HG02938 (cell line): ENCODE results near the gene SLC1A7.

Experiments
- ATAC-seq: cut with Tn5 transposase; IDR thresholded peaks from one replicate; pipeline ENCODE4 v1.9.1; 2021; ENCODE audit warnings: mild to moderate bottlenecking, moderate library complexity; ENCODE audit not compliant: unreplicated experiment

SLC1A7 gene

DNA sequence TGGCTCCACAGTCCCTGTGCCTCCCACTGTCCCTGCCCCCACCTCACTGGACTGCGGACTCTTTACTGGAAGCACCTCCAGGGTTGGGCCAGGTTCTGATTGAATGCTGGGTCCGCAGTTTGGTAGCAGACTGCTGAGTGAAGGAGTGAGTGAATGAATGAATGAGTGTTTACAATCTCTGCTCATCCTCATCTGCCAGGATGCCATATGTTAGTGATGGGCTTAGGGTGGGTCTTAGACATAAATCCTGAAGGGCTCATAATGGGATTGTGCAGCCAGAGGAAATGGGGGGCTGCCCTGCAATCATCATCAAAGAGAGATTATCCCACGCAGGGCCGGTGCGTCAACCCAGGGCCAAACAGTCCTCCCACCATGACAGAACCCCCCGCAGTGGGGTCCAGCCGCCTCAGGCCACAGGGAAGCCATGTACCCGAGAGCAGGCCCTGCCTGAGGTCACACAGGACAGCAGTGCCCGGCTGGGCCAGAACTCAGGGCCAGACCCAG lies 26.1 kb downstream of the SLC1A7 start:
- ATAC-seq = no peak

DNA sequence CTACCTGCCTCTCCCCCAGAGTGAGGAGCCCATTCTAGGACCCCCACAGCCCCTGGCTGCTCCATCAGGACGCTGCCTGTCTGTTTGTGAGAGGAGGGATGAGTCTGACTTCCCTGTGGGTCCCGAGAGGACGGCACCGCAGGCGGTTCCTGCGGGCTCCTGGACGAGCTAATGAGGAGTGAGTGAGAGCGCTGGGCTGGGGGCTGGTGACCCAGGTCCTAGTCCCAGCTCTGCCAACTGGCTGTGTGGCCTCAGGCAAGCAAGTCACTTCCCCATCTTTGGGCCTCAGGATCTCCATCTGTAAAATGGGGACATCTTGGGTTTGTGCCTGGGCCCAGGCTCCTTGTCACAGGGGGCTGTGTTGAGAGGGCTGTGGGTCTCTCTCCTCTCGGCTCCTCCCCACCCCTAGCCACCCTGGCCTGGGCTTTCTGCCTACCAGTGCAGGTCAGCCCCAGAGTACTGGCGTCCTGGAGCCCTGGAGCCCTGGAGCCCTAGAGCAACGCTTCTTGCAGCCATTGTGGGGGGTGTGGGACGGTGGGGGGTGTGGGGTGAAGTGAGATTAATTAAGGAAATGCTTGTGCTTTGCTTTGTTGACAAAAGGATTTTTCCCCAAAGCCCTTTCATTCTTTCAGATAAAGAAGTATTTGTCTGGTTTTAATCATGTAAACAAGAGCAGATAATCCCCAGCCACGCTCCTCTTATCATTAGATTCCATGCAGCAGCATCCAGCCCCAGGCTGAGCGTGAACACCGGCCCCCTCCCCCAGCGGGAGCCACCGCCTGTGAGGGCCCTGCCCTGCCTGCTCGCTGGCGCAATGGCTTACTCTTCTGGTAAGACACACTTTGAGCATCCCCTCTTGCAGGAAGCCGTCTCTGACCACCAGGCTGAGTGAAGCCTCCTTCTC lies 26.8 kb downstream of the SLC1A7 start:
- no peak for ATAC-seq

DNA sequence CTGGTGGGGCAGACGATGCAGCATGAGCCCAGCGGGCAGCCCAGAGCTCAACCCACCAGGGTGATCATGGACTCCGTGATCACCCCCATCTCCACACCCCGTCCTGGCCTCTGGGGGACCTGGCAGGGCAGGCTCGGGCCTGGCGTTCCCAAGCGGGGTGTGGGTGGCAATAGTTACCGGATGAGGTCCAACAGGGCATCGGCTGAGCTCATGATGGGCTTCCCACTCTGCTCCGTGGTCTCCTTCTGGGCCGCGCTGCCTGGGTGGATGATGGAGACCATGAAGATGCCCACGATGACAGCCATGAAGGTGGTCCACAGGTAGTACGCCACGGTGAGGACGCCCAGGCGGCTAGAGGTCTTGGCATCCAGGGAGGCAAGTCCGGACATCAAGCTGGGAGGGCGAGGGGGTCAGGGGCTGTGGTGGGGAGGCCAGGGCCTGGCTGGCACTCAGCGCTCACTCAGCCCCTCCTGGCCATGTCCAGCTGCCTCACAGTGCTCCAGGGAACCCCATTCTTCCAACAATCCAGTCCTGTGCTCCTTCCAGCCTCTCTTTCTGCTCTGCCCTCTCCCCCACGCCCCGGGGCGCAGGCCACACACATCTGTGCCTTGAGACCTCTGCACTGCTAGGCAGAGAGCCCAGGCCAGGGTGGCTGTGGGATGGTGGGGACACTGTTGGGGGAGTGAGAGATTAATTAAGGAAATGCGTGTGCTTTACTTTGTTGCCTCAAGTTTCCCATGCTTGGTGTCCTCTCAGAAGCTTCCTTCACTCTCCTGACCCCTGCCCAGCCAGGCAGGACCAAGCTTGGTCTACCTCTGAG lies 27.6 kb downstream of the SLC1A7 start:
- ATAC-seq = no peak

DNA sequence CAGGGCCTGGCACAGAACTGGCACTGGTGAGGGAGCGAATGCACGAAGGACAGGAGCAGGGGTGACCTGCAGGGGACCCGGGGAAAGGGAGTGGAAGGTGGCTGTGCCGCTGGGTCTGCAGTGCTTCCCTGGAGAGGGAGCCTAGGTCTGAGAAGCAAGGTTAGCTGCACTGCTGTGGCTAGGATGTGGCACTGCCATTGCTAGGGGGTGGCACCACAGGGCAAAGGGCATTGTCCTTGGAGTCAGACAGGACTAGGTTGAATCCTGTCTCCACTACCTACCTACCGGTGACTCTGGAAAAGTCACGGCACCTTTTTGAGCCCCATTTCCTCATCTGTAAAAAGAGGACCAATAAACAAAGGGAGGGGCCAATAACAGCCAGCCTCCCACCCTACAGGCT lies 28.3 kb downstream of the SLC1A7 start:
- no peak for ATAC-seq

DNA sequence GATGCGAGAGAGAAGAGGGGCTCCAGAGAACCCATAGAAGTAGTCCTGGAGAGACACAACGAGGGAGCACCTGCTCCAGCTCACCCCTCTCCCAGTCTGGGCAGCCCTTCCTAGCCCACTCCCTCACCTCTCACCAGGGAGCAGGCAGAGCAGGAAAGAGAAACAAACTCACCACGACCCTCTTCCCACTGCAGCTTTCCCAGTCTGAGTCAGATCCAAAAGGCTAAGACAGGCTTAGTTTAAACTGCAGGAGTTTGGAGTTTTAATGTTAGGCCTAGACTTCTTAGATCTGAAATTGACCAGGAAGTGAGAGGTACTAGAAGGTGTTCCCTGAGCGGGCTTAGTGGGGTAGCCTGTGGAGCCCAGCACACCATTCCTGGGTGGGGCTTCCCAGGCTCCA lies 29.6 kb downstream of the SLC1A7 start:
- no peak for ATAC-seq

DNA sequence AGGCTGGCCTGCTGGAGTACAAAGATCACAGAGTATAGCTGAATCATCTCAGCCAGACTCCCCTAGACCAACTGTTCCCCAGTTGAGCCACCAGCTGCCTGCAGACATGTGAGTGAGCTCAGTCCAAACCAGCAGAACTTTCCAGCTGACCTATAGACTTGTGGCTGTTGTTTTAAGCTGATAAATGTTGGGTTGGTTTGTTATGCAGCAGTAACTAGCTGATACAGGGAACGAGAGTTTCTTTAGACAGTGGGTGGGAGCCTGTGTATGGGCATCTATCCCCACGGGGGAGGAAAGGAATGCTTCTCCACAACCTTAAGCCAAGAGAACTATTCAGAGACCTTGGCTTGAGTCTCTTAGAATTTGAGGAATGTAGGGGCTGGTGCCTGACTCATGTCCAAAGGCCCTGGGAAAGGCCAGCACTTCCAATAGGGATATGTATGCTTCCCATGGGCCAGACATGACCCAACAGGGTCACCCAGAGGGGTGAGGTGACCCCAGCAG lies 30.1 kb downstream of the SLC1A7 start:
- ATAC-seq = no peak

DNA sequence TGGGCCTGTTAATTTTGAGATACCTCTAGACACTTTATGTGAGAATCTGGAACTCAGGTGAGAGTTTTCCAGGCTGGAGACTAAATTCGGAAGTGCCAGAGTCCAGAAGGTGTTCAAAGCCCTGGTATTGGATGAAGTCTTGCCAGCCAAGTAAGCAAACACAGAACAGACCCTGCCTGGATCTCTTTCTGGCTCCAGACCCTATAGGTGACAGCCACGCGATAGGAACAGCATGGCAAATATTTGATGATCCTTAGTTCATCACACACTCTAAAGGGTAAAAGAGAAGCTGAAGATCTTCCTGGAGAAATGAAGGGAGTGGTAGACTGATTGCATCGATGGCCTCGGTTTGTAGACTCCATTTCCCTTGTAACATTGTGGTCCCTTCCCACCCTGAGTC lies 30.7 kb downstream of the SLC1A7 start:
- no peak for ATAC-seq

DNA sequence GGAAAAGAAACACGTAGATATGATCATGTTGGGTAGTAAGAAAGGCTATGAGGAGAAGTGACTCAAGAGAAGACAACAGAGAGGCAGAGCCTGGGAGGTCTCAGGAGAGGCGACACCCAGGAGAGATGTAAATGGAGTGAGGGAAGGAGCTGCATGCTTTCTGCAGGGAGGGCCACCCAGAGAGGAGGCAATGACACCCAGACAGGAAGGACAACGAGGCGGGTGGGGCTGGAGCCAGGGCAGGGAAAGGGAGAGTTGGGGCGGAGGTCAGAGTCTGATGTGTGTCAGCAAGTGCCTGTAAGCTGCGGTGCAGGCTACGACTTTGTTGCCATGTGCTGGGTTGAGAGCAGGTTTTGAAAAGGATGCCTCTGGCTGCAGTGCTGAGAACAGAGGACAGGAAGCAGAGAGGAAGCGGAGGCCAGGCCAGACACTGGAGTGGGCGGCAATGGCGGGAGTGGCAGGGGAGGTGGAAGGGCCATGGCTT lies 31.3 kb downstream of the SLC1A7 start:
- ATAC-seq = no peak

DNA sequence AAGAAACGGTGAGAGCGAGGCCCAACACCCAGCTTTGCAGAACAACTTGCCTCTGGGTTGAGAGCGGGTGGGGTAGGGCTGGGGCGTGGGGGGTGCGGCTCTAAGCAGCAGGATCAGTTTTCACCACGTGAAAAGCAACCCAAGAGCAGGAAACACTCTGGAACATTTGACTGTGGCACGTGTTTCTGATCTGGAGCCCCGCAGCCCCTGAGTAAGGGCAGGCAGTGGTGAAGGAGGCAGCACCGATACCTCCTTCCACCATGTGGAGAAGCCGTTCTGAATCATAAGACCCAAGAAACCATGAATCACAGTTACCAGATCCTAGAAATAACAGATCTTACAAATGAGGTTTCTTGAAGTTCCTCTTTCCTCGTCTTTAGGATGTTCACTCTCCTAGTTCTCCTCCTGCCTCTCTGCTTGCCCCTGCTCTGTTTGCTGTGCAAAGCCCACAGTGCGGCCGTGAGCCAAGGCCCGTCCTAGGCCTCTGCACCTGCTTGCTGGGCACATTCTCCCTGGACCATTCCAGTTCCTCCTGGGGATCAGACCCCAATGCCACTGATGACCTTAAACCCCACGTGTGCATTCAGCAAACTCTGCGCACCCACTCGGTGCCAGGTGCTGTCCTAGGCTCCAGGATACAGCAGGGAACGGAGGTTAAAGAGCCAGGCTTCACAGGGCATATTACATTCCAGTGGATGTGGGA lies 31.9 kb downstream of the SLC1A7 start:
- ATAC-seq = no peak

DNA sequence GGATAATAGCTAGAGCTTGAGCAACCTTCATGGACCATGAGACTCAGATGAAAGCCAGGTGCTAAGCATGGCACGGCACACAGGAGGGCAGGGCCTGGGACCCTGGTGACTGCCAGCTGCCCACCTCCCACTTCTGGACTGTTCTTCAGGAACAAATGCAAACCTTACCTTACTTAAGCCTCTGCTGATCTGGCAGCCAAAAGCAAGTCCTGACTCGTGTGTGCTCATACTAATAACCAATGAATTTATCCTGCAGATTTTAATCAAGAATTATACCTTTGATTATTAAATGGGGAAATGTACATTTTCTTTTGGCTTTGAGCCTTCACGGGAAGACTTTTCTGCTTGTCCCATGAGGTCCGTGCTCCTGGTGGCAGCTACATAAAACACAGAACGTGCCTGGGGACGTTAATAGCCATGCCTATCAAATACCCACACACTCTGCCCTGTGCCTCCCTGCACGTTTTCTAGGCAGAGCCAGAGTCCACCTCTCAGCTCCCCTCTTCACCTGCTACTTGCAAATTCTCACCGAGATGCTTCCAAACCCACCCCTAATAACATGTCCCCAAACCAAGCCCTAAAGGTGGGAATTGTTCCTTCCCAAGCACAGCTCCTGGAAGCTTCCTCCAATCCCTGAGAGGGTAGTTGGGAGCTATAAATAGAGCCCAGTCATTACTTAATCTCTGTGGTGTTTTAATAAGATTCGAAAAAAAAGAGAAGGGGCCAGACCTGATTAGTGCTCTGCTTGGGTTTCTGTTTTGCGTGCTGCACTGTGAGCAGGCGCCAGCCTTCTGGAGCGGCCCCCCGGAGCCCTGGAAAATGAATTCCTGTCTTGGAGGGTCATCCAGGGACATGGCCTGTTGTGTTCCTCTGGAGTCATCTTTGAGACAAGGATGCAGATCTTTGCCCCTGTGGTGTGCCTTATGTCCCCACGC lies 33.5 kb downstream of the SLC1A7 start:
- no peak for ATAC-seq

DNA sequence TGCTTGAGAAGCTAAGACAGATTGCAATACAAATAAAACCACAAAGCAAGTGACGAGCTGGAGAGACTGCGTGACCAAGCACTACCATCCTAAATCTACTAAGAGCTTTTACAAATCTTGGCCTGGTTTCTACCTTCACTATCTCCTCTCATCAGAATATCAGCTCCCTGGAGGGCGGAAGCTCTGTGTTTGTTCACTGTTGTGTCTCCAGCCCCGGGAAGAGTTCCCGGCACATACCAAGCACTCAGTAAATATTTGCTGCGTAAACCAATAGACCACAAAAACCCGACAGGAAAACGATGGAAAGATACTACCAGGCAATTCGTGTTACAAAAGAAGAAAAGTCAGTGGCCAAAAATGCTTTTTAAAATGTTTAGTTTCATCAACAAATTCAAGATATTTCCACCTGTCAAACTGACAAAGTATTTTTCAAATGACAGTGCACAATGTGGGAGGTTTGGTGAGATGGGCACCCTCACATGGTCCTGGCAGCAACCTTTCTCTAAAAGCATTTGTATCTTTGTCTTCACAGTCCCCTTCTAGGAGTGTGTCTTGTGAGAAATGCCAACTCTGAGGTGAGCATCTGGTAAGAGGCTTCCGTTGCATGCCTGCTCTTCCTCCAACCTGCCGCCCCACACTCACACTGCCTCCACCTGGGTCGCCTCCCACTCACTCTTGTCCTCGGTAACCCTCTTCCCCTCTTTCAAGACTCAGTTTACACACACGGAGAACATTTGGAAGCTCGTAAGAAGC lies 34.7 kb downstream of the SLC1A7 start:
- no peak for ATAC-seq

DNA sequence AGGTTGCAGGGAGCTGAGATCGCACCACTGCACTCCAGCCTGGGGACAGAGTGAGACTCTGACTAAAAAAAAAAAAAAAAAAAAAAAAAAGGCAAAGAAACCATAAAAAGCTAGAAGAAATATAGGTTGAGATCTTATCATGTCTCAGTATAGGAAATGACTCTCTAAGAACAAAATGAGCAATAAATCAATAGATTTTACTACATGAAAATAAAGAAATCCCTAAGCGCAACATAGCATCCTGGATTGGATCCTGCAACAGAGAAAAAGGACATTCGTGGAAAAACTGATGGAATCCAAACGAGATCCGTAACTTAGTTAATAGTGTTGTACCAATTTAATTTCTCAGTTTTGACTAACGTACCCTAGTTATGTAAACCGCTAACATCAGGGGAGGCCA lies 35.3 kb downstream of the SLC1A7 start:
- no peak for ATAC-seq

DNA sequence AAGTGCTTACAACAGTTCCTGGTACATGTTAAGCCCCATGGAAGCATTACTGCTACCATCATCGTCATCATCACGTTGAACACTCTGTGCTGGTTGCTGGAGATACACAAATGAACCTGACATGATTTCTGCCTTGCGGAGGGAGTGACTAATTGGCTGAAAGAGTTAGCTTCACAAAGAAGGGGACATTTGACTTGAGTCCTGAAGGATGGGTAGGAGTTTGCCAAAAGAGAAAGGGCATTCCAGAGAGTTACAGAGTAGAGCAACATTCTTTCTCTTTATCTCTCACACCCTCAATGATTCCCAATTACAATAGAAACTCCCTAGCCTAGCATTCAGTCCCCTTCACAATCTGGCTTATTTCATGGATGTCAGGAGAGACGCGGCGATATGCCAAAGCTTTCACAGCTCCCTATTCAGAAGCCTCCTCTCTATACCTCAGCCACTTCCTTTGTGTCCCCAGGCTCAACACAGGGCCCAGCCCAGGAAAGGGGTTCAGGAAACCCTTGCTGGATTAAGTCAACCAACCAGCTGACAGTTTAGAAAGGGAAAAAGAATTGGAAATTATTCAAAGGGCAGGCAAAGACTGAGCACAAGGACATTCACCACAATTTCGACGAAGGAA lies 38.0 kb downstream of the SLC1A7 start:
- ATAC-seq = no peak

DNA sequence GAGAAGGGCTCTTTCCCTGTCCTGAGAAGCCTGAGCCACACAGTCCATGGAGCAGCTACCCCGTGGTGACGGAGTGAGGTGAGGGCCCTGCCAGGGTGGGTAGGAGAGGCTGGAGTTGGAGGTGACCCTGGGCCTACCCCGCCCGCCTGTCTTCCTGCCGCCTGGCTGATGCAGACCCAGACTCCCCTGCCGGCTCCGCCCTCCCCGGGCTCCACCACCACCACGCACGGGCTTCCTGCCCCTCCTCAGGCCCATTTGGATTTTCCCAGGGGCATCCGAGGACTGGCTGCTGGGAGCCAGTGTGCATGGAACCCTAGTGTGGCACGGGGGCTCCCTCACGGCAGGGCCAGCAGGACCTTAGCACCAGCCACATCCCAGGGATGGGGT lies 47.9 kb downstream of the SLC1A7 start:
- no peak for ATAC-seq

DNA sequence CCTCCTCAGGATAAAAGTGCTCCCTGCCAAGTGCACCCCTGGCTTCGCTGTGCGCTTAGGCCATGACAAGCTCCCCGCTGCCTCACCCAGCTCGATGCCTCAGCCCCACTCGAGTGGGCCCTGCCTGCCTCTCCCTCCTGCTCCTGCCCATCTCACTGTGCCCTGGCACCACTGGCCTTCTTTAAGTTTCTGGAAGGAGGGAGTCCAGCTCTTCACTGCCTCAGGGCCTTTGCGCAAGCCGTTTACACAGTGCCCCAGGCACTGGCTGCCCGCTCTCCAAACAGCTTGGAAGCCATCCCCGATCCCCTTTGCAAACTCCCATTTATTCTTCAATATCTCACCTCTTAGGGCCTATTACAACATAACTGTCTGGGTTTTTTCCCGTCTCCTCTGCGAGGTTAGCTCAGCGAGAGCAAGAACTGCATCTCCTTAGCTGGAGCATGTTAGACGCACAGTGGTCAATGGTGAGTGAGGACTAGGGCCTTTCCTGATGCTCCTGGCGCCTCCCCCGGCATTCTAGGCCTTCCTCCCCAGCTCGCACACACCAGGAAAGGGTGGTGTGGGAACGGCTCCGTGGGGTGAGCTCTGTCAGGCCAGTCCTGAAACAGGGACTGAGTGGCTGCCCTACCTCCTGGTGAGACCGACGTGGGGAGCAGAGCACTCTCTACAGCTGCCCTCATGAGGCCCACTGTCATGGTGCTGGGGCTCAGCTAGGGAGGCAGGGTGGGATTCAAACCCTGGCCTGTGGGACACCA lies 48.5 kb downstream of the SLC1A7 start:
- ATAC-seq = no peak

DNA sequence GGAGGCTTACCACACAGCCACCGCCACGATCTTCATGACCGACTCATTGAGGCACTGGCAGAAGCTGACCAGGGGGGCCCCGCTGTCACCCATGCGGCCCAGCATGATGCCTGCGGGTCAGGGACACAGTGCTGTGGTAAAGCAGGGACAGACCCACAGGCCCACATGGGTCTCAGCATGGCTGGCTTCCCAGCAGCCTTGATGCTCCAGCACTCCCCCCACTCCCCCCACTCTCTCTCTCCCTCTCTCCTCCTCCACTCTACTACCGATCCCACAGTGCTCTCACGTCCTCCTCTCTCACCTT lies 49.0 kb downstream of the SLC1A7 start:
- ATAC-seq = no peak

DNA sequence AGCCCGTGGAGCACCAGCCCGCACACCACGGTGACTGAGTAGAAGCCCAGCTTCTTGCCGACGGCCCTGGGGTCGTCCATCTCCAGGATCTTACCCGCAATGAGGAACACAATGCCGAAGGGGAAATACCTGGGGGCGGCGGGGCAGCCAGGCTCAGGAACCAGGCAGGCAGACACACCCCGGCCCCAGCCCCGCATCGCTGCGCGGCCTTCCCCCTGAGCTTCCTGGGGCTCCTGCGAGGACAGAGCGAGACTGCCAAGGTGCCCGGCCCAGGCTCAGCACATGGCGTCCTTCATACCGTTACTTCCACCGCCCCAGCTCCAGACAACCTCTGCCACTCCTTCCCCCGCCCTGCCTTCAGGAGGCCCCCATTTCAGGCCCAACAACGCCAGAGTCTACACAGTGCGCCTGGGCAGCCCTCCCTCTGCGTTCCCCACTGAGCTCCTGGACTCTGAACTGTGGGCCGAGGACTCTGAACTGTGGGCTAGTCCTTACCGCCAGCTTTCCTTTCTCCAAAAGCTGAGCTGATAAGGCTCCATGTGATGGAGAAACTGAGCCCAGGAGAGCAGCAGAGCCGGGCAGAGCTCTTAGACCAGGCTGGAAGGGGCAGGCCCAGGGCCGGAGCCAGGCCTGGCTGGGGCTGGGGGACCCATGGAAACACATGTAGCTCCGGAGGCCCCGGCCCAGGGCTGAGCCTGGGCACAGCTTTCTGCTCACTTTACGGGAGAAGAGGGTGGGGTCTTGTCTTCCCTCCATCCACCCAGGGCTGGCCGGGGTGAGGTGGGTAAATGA lies 49.6 kb downstream of the SLC1A7 start:
- ATAC-seq = no peak
